HEK293 (cell line): ENCODE measurements around the gene GPR34.
"Not testable (repeated sequence)": the region's sequence is repeated elsewhere in the genome, so short reads cannot be mapped to it uniquely, and the experiment has no call there.

ENCODE experiments used
- CTCF ChIA-PET: fragments of 350-600 bp; formaldehyde crosslinking; extraction: SDS; loops from one replicate; lab custom pipeline; 2021; ENCODE audit warnings: antibody characterized with exemption; lab: Yijun Ruan, JAX
- POLR2A ChIA-PET: fragments of 300-600 bp; formaldehyde crosslinking; extraction: SDS; loops from one replicate; lab custom pipeline; 2020; ENCODE audit warnings: antibody characterized with exemption, inconsistent platforms; lab: Yijun Ruan, JAX
- H3K27ac ChIP-seq: fragments of 200-500 bp; sonication (Bioruptor generic); 2 replicates; pipeline ENCODE4 v1.5.1; 2014; ENCODE audit warnings: low read depth, low read length, control low read depth, inconsistent platforms; ENCODE audit errors: extremely low read depth
- H3K36me3 ChIP-seq, 2 experiments: fragments of 200-500 bp in 1 of 2; sonication (Bioruptor generic) in 1 of 2; 1 replicate in 1 of 2; 2 replicates in 1 of 2; pipeline ENCODE4 v1.5.1; 2014 to 2017; ENCODE audit warnings: inconsistent platforms in 2 of 2, low read length in 2 of 2; ENCODE audit not compliant: control insufficient read depth in 2 of 2, insufficient read depth in 1 of 2
- H3K4me1 ChIP-seq: fragments of 200-500 bp; sonication (Bioruptor generic); 2 replicates; pipeline ENCODE4 v1.5.1; 2014; ENCODE audit warnings: mild to moderate bottlenecking, low read length, inconsistent platforms; ENCODE audit not compliant: control insufficient read depth, insufficient read depth
- H3K4me3 ChIP-seq: 2 replicates; pipeline ENCODE4 v1.5.1; 2011; ENCODE audit warnings: low read depth, mild to moderate bottlenecking, control low read depth, low read length, moderate library complexity
- H3K9me3 ChIP-seq: fragments of 200-500 bp; sonication (Bioruptor generic); 2 replicates; pipeline ENCODE4 v1.5.1; 2014; ENCODE audit warnings: low read depth, low read length, inconsistent platforms; ENCODE audit not compliant: control insufficient read depth, insufficient read depth
- HOXC10 ChIP-seq: sonication (generic); formaldehyde crosslinking; IDR thresholded peaks from 2 replicates; pipeline ENCODE4 v1.8.1; 2023; ENCODE audit warnings: mild to moderate bottlenecking, missing genetic modification reagents
- PATZ1 ChIP-seq: fragments of 450-650 bp; formaldehyde crosslinking; IDR thresholded peaks from 2 replicates; pipeline ENCODE4 v1.5.1; 2016; ENCODE audit warnings: missing biosample characterization, missing genetic modification characterization
- PRDM2 ChIP-seq: fragments of 450-650 bp; formaldehyde crosslinking; IDR thresholded peaks from 2 replicates; pipeline ENCODE4 v1.5.1; 2016; ENCODE audit warnings: missing biosample characterization, missing genetic modification characterization, borderline replicate concordance
- SP7 ChIP-seq: fragments of 450-650 bp; formaldehyde crosslinking; IDR thresholded peaks from 2 replicates; pipeline ENCODE4 v1.5.1; 2016; ENCODE audit warnings: missing biosample characterization, missing genetic modification characterization
- ZBTB21 ChIP-seq: fragments of 450-650 bp; formaldehyde crosslinking; IDR thresholded peaks from 2 replicates; pipeline ENCODE4 v1.5.1; 2017; ENCODE audit warnings: missing biosample characterization, missing genetic modification characterization
- ZBTB26 ChIP-seq: fragments of 450-650 bp; formaldehyde crosslinking; optimal IDR thresholded peaks from 2 replicates; pipeline ENCODE3; 2016; ENCODE audit warnings: missing biosample characterization, mild to moderate bottlenecking, missing genetic modification characterization
- ZBTB7A ChIP-seq: fragments of 450-650 bp; formaldehyde crosslinking; IDR thresholded peaks from 2 replicates; pipeline ENCODE4 v1.5.1; 2016; ENCODE audit warnings: low read depth, missing biosample characterization, missing genetic modification characterization
- ZNF175 ChIP-seq: fragments of 450-650 bp; formaldehyde crosslinking; IDR thresholded peaks from 2 replicates; pipeline ENCODE4 v1.5.1; 2016; ENCODE audit warnings: missing biosample characterization, missing genetic modification characterization
- ZNF202 ChIP-seq: fragments of 450-650 bp; formaldehyde crosslinking; IDR thresholded peaks from 2 replicates; pipeline ENCODE4 v1.5.1; 2016; ENCODE audit warnings: missing biosample characterization, missing genetic modification characterization, borderline replicate concordance
- ZNF274 ChIP-seq, 2 experiments: fragments of 200-500 bp in 1 of 2; fragments of 450-650 bp in 1 of 2; sonication (Bioruptor generic) in 1 of 2; formaldehyde crosslinking in 1 of 2; IDR thresholded peaks; 2 replicates each; pipeline versions ENCODE4 v1.5.1 to v1.6.1; 2014 to 2016; ENCODE audit warnings: borderline replicate concordance in 1 of 2, inconsistent platforms in 1 of 2, low read length in 1 of 2, missing biosample characterization in 1 of 2, missing genetic modification characterization in 1 of 2
- ZNF423 ChIP-seq: fragments of 450-650 bp; formaldehyde crosslinking; IDR thresholded peaks from 2 replicates; pipeline ENCODE4 v1.5.1; 2016; ENCODE audit warnings: missing biosample characterization, missing genetic modification characterization
- ZNF521 ChIP-seq: fragments of 450-650 bp; formaldehyde crosslinking; IDR thresholded peaks from 2 replicates; pipeline ENCODE4 v1.5.1; 2017; ENCODE audit warnings: missing biosample characterization, mild to moderate bottlenecking, missing genetic modification characterization
- ZNF701 ChIP-seq: fragments of 450-650 bp; formaldehyde crosslinking; IDR thresholded peaks from 2 replicates; pipeline ENCODE4 v1.5.1; 2016; ENCODE audit warnings: missing biosample characterization, missing genetic modification characterization

GPR34 gene

DNA sequence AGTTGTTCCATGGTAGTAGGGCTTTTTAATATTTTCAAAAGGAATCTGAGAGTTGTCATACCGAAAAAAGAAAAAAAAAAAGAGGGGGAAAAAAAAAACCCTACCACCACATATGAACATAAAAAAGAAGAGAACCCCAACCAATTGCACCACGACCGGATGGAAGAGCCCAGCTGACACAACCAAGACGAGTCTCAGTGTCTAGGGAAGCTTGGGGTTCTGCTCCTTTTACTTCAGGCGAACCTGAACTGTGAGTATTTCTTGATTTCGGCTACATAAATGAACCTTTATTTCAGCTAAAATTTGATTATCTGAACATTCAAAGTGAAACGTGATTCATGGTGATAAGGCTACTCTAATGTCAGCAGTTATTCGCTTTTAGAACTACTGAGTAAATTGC lies at the start of gene GPR34:
Gene GPR34 (plus strand): TSS at position 139 of the 400 bp plus-strand sequence. CDS start 6,661 bp downstream, outside the sequence.
- Histone ChIP-seq H3K9me3 (no peaks in the 10 kb centered on the region), H3K4me3 (no peak within 1 kb of the TSS), H3K27ac (no peak within 1 kb of the TSS), H3K4me1 (no peaks in the 10 kb centered on the region), H3K36me3 (no peaks in the 10 kb centered on the region)
- ChIA-PET CTCF (interaction anchor here (1.1 kb wide), 2 partner anchors 14 to 88 kb away, joined by 3 read pairs; no protein-coding TSS in a partner anchor), POLR2A (interaction anchor here (0.6 to 0.7 kb wide), 3 partner anchors 62 to 1264 kb away, joined by 3 to 4 read pairs (median 4); no protein-coding TSS in a partner anchor)
- TF ChIP-seq ZNF701 (no peak), PATZ1 (tag by site-specific recombination) (no peak), ZBTB7A (tag by site-specific recombination) (no peak), SP7 (tag by site-specific recombination) (no peak), HOXC10 (no peak), PRDM2 (tag by site-specific recombination) (no peak), ZBTB26 (tag by site-specific recombination) (no peak), ZNF274 (IDR thresholded peaks at IDR 0.05; ENCODE audit: low read length) (no peak), ZNF274 (tag by site-specific recombination; IDR thresholded peaks at IDR 0.05; ENCODE audit: borderline replicate concordance) (no peak), ZBTB21 (tag by site-specific recombination) (no peak), ZNF521 (no peak), ZNF202 (no peak), ZNF175 (no peak), ZNF423 (tag by site-specific recombination) (no peak)

GRCh38 chrX:41646201-41646600 lies 42.6 kb upstream of the GPR34 start:
- H3K27ac ChIP-seq, H3K36me3 ChIP-seq, H3K4me1 ChIP-seq, H3K4me3 ChIP-seq, CTCF ChIA-PET, POLR2A ChIA-PET, H3K9me3 ChIP-seq: not testable (repeated sequence)
